ENCODE results near the gene WDFY2.

DNA sequence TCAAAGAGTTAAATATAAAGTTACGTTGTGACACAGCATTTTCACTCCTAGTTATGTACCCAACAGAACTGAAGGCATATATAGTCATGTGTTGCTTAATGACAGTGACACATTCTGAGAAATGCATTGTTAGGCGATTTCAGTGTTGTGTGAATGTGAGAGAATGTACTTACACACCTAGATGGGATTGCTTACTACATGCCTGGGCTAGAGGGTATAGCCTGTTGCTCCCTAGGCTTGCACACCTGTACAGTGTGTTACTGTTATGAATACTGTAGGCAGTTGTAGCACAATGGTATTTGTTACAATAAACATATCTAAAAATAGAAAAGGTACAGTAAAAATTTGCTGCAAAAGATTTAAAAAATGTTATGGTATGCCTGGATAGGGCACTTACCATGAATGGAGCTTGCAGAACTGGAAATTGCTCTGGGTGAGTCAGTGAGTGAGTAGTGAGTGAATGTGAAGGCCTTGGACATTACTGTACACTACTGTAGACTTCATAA is 130.5 kb downstream of the WDFY2 start:
- TF ChIP-seq, protein P1, sequence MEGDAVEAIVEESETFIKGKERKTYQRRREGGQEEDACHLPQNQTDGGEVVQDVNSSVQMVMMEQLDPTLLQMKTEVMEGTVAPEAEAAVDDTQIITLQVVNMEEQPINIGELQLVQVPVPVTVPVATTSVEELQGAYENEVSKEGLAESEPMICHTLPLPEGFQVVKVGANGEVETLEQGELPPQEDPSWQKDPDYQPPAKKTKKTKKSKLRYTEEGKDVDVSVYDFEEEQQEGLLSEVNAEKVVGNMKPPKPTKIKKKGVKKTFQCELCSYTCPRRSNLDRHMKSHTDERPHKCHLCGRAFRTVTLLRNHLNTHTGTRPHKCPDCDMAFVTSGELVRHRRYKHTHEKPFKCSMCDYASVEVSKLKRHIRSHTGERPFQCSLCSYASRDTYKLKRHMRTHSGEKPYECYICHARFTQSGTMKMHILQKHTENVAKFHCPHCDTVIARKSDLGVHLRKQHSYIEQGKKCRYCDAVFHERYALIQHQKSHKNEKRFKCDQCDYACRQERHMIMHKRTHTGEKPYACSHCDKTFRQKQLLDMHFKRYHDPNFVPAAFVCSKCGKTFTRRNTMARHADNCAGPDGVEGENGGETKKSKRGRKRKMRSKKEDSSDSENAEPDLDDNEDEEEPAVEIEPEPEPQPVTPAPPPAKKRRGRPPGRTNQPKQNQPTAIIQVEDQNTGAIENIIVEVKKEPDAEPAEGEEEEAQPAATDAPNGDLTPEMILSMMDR (IDR thresholded peaks at IDR 0.05): no peak
- TF ChIP-seq POLR2A (IDR thresholded peaks at IDR 0.05): no peak
